Measurements from ENCODE around the gene ITGB6.

DNA sequence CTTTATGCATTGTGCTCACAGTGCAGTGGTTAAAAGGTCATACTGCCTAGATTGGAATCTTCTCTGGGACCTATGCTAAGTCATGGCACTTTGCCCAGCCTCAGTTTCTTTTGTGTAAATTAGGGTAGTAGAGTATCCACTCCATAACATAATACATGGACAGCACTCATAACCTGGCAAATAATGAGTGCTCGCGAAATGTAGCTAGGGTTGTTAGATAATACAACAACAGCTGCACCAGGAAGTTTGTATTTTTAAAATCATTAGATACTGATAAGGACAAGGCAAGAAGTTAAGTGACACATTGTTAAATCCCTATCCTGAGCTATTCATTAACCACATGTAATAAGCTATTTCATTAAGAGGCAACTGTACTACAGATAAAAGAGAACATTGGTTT, 123.8 kb downstream of the ITGB6 start:
- TF ChIP-seq GABPA (IDR thresholded peaks at IDR 0.05; ENCODE audit: low read depth): no peak
- TF ChIP-seq, protein P1, sequence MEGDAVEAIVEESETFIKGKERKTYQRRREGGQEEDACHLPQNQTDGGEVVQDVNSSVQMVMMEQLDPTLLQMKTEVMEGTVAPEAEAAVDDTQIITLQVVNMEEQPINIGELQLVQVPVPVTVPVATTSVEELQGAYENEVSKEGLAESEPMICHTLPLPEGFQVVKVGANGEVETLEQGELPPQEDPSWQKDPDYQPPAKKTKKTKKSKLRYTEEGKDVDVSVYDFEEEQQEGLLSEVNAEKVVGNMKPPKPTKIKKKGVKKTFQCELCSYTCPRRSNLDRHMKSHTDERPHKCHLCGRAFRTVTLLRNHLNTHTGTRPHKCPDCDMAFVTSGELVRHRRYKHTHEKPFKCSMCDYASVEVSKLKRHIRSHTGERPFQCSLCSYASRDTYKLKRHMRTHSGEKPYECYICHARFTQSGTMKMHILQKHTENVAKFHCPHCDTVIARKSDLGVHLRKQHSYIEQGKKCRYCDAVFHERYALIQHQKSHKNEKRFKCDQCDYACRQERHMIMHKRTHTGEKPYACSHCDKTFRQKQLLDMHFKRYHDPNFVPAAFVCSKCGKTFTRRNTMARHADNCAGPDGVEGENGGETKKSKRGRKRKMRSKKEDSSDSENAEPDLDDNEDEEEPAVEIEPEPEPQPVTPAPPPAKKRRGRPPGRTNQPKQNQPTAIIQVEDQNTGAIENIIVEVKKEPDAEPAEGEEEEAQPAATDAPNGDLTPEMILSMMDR (IDR thresholded peaks at IDR 0.05; ENCODE audit: insufficient read depth, low read length): no peak
